Motor neuron (in vitro differentiated cells): Measurements from ENCODE around the gene KIAA0825. TPM values are rescaled to one million over a fixed set of nuclear protein-coding genes. Genes with fewer than 3 reads are reported as not detected.

Experiments used
- ATAC-seq, 8 experiments: fragments of 200-7000 bp; cut with Tn5 transposase; replicated peaks in 6 of 8; 2 replicates each; pipeline ENCODE4 v1.8.0; 2021; ENCODE audit warnings: mild to moderate bottlenecking in 8 of 8, moderate library complexity in 8 of 8
- H3K27ac ChIP-seq, 2 donors: fragments of 250-450 bp; sonication (Bioruptor Pico); 2 replicates each; pipeline ENCODE4 v1.9.0; 2021; ENCODE audit warnings: antibody characterized with exemption in 2 of 2, mild to moderate bottlenecking in 2 of 2, moderate library complexity in 1 of 2
- H3K4me1 ChIP-seq, 2 donors: fragments of 250-450 bp; sonication (Bioruptor Pico); replicated peaks in 1 of 2; 2 replicates each; pipeline ENCODE4 v1.6.1; 2021; ENCODE audit warnings: antibody characterized with exemption in 2 of 2, mild to moderate bottlenecking in 2 of 2, moderate library complexity in 1 of 2
- H3K4me3 ChIP-seq, 5 donors: fragments of 250-450 bp; sonication (Bioruptor Pico); 2 replicates each; pipeline ENCODE4 v1.9.0; 2021; ENCODE audit warnings: antibody characterized with exemption in 5 of 5, mild to moderate bottlenecking in 5 of 5, moderate library complexity in 4 of 5
- WGBS, 10 experiments: fragments of 450-650 bp; shearing (Covaris generic); methylation state at CpG; one replicate each; pipeline ENCODE4 v1.0.0; 2022; 5-methylcytosine and 5-hydroxymethylcytosine counted together
- in situ Hi-C, 9 experiments: fragments of 400-800 bp; cut with MboI; loops; one replicate each; pipeline ENCODE4 v1.15.0; 2021; ENCODE audit warnings: low sequenced_read_pairs in 9 of 9, low pct_unique_long_range_greater_than_20kb in 2 of 9; ENCODE audit not compliant: unreplicated experiment in 9 of 9
- total RNA-seq, 8 experiments: library from RNA; unstranded; fragments of 300-600 nt; gene quantifications; 2 replicates each; pipeline versions ENCODE4 v1.2.3 to v1.2.4, GENCODE V29; 2022

The KIAA0825 gene
- total RNA-seq, 8 experiments from 2014 or later = 2.0 to 9.3 (median 3.2) TPM

DNA sequence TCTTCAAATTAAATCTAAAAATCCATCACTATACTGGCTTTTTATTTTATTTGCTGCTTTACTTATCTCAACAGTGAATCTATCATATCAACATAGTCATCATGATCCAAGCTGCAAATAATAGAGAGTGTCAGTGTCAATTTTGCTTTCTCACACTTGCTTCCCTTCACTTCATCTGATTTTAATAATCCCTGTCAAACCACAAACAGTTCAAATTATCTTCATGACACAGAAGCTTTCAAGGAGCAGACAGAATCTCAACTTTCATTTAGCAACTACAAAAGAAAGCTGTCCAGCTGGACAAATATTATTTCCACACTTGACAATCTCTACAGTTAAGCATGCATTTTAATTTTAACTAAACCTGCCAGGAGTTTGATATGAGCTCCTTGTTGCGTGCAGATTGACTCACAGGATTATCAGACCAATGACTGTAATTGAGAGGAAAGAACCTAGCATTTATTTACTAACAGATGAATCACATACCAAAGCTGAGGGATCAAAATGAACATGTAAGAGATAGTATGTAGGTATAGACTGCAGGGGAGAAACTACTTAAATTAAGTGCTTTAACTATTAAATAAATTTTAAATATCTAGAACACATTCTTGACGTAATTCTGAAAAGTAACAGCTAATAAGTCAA lies 56.0 kb downstream of the KIAA0825 start:
- whole genome bisulfite sequencing, 10 experiments = 40 to 100% (median 83%) methylated on average over 1 to 2 of the region's 2 CpGs
- no peaks in the 10 kb centered on the region for H3K4me1 ChIP-seq
- no peak for ATAC-seq
- in situ Hi-C loops = no loop called here
- no peak overlapping the region for H3K27ac ChIP-seq
- no peak overlapping the region for H3K4me3 ChIP-seq

DNA sequence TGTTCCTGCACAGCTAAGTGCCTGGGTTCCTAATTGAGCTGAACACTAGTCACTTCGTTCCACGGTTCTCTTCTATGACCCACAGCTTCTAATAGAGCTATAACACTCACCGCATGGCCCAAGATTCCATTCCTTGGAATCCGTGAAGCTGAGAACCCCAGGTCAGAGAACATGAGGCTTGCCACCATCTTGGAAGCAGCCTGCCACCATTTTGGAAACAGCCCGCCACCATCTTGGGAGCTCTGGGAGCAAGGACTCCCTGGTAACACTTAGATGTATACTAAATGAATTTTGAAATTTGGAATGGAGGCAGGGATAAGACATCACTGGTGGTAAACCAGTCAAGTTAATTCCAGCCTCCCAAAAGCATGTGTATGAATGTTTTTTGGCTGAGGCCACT lies 60.4 kb downstream of the KIAA0825 start:
- Histone ChIP-seq H3K27ac (no peak overlapping the region), H3K4me1 (no peaks in the 10 kb centered on the region), H3K4me3 (no peak overlapping the region)
- WGBS, 10 experiments = 80 to 100% (median 98%) methylated on average over 2 to 5 of the region's 5 CpGs; no CpG with 5 or more reads in 5 of the 10 experiments
- in situ Hi-C loops = no loop called here
- no peak for ATAC-seq

DNA sequence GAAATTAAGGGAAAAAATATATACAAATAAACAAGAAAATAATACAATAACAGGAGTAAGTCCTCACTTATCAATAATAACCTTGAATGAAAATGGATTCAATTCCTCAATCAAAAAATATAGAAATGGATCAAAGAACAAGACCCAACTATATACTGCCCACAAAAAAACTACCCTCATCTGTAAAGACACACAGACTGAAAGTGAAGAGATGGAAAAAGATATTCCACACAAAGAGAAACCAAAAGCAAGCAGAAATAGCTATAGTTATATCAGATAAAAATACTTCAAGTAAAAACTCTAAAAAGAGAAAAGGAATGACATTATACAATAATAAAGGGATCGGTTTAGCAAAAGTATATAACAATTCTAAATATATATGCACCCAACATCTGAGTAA lies 66.5 kb downstream of the KIAA0825 start:
- ATAC-seq = no peak
- in situ Hi-C loops = no loop called here
- Histone ChIP-seq H3K4me1 (no peaks in the 10 kb centered on the region), H3K4me3 (no peak overlapping the region), H3K27ac (no peak overlapping the region)
- 43 to 100% (median 93%) methylated on average over 1 of the region's 1 CpG; no CpG with 5 or more reads in 2 of the 10 experiments for WGBS, 10 experiments

DNA sequence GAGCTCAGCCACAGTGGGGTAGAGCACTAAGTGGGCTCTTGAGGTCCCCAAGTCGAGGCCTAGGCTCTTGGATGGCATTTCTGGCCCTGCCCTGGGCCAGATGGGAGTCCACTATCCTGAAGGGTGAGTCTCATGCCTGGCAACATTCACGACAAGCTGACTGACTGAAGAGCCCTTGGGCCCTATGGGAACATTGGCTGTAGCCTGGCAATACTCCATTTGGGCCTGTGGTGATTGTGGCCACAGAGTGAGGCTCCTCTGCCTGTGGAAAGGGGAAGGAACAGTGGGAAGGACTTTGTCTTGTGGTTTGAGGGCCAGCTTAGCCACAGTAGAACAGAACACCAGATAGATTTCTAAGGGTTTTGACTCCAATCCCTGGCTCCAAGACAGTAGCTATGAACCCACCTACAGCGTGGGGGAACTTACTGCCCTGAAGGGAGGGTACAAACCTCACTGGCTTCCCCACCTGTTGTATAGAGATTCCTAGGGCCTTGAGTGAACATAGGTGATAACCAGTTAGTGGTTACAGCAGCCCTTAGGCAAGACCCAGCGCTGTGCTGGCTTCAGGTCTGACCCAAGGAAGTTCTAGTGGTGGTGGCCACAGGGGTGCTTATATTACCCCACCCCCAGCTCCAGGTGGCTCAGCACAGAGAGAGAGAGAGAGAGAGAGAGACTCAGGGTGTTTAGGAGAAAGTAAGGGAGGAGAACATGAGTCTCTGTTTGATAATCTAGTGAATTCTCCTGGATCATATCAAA lies 72.4 kb downstream of the KIAA0825 start:
- H3K4me3 ChIP-seq = no peak overlapping the region
- H3K4me1 ChIP-seq = no peaks in the 10 kb centered on the region
- 0 to 86% (median 68%) methylated on average over 1 to 2 of the region's 4 CpGs; no CpG with 5 or more reads in 5 of the 10 experiments for WGBS, 10 experiments
- in situ Hi-C loops = no loop called here
- ATAC-seq = no peak
- H3K27ac ChIP-seq = no peak overlapping the region

DNA sequence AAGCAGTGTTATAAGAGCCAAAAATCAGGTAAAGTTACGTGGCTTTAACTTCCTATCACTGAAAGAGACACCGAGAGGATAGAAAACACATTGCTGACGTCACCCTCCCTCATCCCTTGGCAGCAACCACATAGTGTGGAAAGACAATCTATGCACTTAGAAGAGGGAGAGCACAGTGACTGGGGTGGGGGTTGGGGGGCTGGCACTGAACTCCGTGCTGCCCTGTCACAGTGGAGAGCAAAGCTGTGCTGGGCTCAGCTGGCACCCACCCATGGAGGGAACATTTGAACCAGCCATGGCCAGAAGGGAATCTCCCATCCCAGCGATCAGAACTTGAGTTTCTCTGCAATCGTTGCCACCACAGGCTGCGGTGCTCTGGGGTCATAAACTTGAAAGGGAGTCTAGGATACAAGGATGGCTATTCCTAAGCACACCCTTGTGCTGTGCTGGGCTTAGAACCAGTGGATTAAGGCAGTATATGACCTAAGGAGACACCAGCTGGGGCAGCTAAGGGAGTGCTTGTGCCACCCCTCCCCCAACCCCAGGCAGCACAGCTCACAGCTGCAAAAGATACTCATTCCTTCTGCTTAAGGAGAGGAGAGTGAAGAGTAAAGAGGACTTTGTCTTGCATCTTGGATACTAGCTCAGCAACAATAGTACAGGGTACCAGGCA lies 73.4 kb downstream of the KIAA0825 start:
- Histone ChIP-seq H3K4me1 (no peaks in the 10 kb centered on the region), H3K27ac (no peak overlapping the region), H3K4me3 (no peak overlapping the region)
- 18 to 90% (median 35%) methylated on average over 1 to 4 of the region's 7 CpGs; no CpG with 5 or more reads in 5 of the 10 experiments for WGBS, 10 experiments
- peak in 1 of 8 experiments; percentile 79 for ATAC-seq
- in situ Hi-C loops = no loop called here

DNA sequence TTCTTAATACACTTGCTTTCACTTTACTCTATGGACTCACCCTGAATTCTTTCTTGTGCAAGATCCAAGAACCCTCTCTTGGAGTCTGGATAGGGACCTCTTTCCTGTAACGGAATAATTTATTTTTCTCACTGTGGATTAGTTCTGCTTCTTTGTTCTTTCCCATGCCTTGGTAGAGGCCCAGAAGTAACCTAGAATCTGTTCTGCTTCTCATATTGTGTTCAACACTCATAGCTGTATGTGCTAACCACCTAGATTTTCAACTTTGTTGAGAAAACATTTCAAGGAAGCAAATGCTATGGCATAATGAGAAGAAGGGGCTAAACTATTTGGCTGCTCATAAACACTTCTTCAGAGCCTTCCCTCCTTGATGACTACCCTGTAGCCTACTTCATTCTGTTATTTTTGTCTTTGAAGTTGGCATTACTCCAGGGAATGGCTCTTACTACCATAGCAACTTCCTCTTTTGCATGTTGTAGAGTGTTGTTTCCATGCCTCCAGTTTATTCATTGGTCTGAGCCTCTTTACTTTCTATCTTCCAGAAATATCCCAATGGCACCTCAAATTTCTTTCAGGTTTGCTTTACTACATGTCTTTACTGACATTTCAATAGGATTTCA lies 74.3 kb downstream of the KIAA0825 start:
- in situ Hi-C loops = no loop called here
- no peak overlapping the region for H3K4me3 ChIP-seq
- 50 to 100% (median 96%) methylated on average over 1 of the region's 1 CpG; no CpG with 5 or more reads in 4 of the 10 experiments for WGBS, 10 experiments
- peak in 3 of 8 experiments; percentile 81 to 99 (median 90) for ATAC-seq
- no peak overlapping the region for H3K27ac ChIP-seq
- H3K4me1 ChIP-seq = no peaks in the 10 kb centered on the region

DNA sequence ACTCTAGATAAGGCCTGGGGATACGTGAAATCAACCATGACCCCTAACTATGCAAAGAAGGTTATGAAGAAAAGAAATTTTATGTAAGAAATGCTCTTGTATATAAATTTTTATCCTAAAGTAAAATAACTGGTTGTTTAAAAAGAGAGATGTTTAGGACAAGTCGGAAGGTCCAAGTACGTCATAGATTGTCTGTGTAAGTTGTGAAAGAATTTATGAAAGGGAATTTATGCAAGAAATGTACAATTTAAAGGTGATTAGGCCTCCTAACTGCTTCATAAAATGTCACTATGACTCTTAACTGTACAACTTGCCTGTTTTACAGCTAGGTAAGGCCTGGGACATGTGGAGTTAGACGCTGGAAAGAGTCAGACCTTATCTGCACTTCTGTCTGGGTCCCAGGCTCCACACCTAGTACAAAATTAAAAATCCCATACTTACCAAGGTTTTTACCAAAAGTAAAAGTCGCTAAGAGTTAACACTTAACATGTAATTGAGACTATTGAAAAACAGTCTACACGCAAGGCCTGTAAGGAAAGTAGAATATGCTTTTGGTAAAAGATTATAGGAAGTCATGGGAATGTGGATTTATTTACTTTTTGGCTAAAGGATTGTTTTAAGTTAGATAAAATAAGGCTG lies 77.4 kb downstream of the KIAA0825 start:
- no peaks in the 10 kb centered on the region for H3K4me1 ChIP-seq
- H3K4me3 ChIP-seq = no peak overlapping the region
- 65 to 97% (median 88%) methylated on average over 4 to 6 of the region's 6 CpGs for WGBS, 10 experiments
- in situ Hi-C loops = no loop called here
- ATAC-seq = no peak
- no peak overlapping the region for H3K27ac ChIP-seq

DNA sequence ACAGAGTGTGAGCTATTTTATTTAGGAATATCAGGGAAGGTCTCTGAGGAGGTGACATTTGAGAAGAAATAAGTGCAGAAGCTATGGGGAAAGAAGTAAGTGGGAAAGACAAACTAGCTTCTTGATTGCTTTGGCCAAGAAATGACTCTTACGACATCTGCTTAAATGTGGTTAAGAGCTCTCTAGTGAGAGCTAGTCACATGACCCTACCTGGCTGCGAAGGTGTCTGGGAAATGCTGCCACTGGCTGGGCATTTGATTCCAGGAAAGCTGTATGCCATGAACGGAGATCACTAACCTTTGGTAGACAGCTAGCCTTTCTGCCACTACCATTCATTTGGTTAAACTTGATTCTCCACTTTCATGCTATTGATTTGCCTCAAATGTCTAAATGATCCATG lies 80.1 kb downstream of the KIAA0825 start:
- Histone ChIP-seq H3K27ac (no peak overlapping the region), H3K4me3 (no peak overlapping the region), H3K4me1 (no peaks in the 10 kb centered on the region)
- no peak for ATAC-seq
- in situ Hi-C loops = no loop called here
- 40 to 94% (median 66%) methylated on average over 1 to 3 of the region's 3 CpGs; no CpG with 5 or more reads in 2 of the 10 experiments for WGBS, 10 experiments

DNA sequence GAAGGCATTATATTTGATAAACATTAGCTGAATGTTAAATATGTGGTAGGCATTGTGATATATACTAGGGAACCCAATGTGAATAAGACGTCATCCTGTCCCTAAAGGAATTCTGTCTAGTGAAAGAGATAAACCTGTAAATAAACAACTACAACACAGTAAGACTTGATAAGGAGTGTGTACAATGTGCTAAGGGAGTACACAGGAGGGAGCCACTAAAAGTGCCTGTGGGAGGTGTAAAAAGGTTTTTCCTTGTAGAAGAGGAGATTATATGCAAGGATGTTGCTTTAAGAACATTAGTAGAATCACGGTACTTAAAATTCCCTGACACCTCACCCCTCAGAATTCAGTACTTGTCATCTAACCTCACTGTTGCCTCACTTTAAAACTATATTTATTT lies 91.7 kb downstream of the KIAA0825 start:
- ATAC-seq = no peak
- H3K4me3 ChIP-seq = no peak overlapping the region
- in situ Hi-C loops = no loop called here
- H3K4me1 ChIP-seq = no peaks in the 10 kb centered on the region
- 54 to 100% (median 94%) methylated on average over 1 to 2 of the region's 2 CpGs; no CpG with 5 or more reads in 1 of the 10 experiments for WGBS, 10 experiments
- no peak overlapping the region for H3K27ac ChIP-seq

DNA sequence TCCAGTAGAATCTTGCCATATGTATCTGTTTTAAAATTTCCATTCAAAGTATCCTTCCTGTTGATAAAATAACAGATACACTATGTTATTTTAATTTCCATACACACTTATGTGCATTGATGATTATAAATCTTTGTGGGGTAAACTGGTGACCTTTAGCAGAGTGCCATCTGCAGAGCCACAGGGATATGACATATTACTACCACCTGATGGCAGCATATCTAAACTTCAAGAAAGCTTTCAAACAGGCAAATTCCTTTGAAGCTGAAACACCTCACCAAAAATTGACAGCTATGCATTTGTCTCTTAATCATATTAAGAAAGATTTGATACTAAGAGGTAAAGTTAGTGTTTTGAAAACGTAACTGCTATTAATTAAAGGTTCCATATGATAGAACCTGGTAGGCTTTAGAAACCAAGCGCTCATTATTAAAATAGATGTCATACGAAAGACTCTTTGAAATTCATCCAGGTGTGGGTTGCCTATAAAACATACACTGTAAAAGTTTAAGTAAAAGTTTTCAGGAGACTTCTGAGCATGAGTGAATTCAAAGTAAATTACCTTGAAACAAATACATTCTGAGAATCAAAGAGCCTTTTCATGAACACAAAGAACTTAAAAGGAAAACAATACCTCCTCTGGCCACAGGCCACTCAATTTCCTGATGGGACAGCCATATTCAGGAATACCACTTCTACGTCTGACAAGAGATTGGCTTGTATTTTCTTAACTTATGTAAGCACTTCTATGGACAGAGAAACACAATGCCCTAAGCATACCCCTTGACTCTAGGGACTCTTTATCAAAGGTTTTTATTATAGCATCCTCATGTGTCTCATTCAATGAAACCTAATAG lies 93.3 kb downstream of the KIAA0825 start:
- no peak overlapping the region for H3K4me3 ChIP-seq
- WGBS, 10 experiments = 40 to 100% (median 67%) methylated on average over 1 to 4 of the region's 4 CpGs; no CpG with 5 or more reads in 1 of the 10 experiments
- H3K27ac ChIP-seq = no peak overlapping the region
- in situ Hi-C loops = no loop called here
- ATAC-seq = peak in 4 of 8 experiments; percentile 25 to 71 (median 44)
- no peaks in the 10 kb centered on the region for H3K4me1 ChIP-seq

DNA sequence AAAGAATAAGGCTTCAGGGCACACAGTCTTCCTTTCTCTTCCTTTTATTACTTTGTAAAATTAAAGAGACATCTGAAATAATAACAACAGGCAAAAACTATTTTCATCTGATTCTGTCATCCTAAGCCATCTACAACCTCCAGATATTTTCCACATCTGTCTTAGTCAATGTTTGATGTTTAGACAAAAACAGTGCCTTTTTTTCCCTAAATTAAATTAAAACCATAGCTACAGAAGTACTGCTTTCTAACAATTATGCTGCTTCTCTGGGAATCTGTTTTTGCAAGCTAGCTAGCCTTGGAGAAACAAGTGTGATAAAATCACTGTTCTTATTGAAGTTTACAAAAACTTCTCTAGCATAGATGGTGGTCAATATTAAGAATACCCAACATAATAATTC lies 95.4 kb downstream of the KIAA0825 start:
- ATAC-seq = peak in 1 of 8 experiments; percentile 18
- Histone ChIP-seq H3K27ac (no peak overlapping the region), H3K4me3 (no peak overlapping the region), H3K4me1 (no peaks in the 10 kb centered on the region)
- in situ Hi-C loops = no loop called here

DNA sequence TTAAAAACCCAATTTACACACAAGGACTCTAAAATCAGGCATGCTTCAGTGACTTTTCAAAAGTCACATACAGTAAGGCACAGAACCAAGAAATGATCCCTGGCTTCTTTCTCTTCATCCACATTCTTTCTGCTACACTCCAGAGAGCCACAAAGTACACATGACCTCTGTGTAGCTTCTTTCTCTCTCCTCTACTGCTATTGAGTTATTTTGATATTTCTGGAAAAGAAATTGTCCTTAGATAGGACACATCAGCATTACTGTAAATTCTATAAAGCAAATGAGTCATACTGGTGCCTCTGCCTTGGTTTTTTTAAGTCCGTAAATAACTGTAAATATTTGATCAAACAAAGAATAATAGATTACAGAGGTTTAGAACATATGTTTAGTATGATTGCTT lies 96.3 kb downstream of the KIAA0825 start:
- WGBS, 10 experiments = 14 to 100% (median 80%) methylated on average over 1 of the region's 1 CpG; no CpG with 5 or more reads in 1 of the 10 experiments
- in situ Hi-C loops = no loop called here
- Histone ChIP-seq H3K27ac (no peak overlapping the region), H3K4me1 (no peaks in the 10 kb centered on the region), H3K4me3 (no peak overlapping the region)
- peak in 2 of 8 experiments; percentile 30 to 35 for ATAC-seq
